HCT116 (cell line): ENCODE results near the gene CRCP. TPM values are rescaled to one million over a fixed set of nuclear protein-coding genes. Genes with fewer than 3 reads are reported as not detected.

Experiments
- ATAC-seq: fragments of 200-7000 bp; cut with Tn5 transposase; 2 replicates; pipeline ENCODE4 v1.9.1; 2020; ENCODE audit warnings: mild to moderate bottlenecking, moderate library complexity
- BruUV-seq: library from RNA; stranded (reverse); fragments of 400-500 nt; replicated peaks from 2 replicates; lab custom pipeline; 2021; lab: Mats Ljungman, UMichigan
- CTCF ChIA-PET: fragments of 300-600 bp; sonication (Branson Sonifier 250); formaldehyde crosslinking; loops from one replicate; lab custom pipeline; 2021; ENCODE audit warnings: antibody characterized with exemption; lab: Charles Lee
- POLR2A ChIA-PET: fragments of 300-600, 350-600 bp; sonication (Branson Sonifier 250); formaldehyde crosslinking; loops from one replicate; lab custom pipeline; 2021; ENCODE audit warnings: antibody characterized with exemption; lab: Charles Lee
- RAD21 ChIA-PET, 2 experiments: fragments of 300-600 bp; sonication (Branson Sonifier 250); formaldehyde crosslinking; loops; one replicate each; lab custom pipeline; 2023; ENCODE audit warnings: low total read pairs in 2 of 2; ENCODE audit not compliant: uncharacterized antibody in 2 of 2, unreplicated experiment in 2 of 2, low non-redundant PET in 1 of 2; lab: Charles Lee
- DNase-seq: peaks from one replicate; pipeline ENCODE4 v3.0.0-alpha.2; 2010; ENCODE audit warnings: low read depth, low spot score
- H2AFZ ChIP-seq: fragments of 200-600 bp; shearing (Covaris generic), sonication (generic); 2 replicates; pipeline ENCODE4 v1.6.1; 2017; ENCODE audit warnings: low read depth, mixed run types, mixed read lengths, antibody characterized with exemption, low read length; ENCODE audit not compliant: poor library complexity, severe bottlenecking
- H3K27ac ChIP-seq: 2 replicates; pipeline ENCODE4 v1.5.1; 2012; ENCODE audit warnings: low read depth, low read length
- H3K27me3 ChIP-seq: fragments of 200-600 bp; sonication (generic); 2 replicates; pipeline ENCODE4 v1.6.1; 2016; ENCODE audit warnings: mixed run types, low read length, mixed read lengths; ENCODE audit not compliant: insufficient read depth
- H3K36me3 ChIP-seq, 2 experiments: fragments of 200-500 bp in 1 of 2; fragments of 200-600 bp in 1 of 2; sonication (Bioruptor generic) in 1 of 2; sonication (generic) in 1 of 2; 2 replicates each; pipeline versions ENCODE4 v1.5.1 to v1.6.1; 2014 to 2016; ENCODE audit warnings: low read length in 2 of 2, inconsistent platforms in 1 of 2, mixed read lengths in 1 of 2, mixed run types in 1 of 2; ENCODE audit not compliant: insufficient read depth in 2 of 2, control insufficient read depth in 1 of 2
- H3K4me1 ChIP-seq, 2 experiments: fragments of 200-600 bp in 1 of 2; sonication (generic) in 1 of 2; 2 replicates each; pipeline versions ENCODE4 v1.5.1 to v1.6.1; 2012 to 2017; ENCODE audit warnings: low read length in 2 of 2, inconsistent platforms in 1 of 2, mild to moderate bottlenecking in 1 of 2, mixed read lengths in 1 of 2, mixed run types in 1 of 2, moderate library complexity in 1 of 2; ENCODE audit not compliant: insufficient read depth in 2 of 2, control insufficient read depth in 1 of 2
- H3K4me2 ChIP-seq: fragments of 200-600 bp; sonication (generic); 2 replicates; pipeline ENCODE4 v1.6.1; 2017; ENCODE audit warnings: mixed run types, low read length, mixed read lengths
- H3K4me3 ChIP-seq, 2 experiments: fragments of 200-600 bp in 1 of 2; sonication (generic) in 1 of 2; replicated peaks in 1 of 2; 2 replicates each; pipeline ENCODE4 v1.5.1; 2011 to 2016; ENCODE audit warnings: low read length in 2 of 2, control low read depth in 1 of 2, low read depth in 1 of 2, mild to moderate bottlenecking in 1 of 2, mixed read lengths in 1 of 2, mixed run types in 1 of 2
- H3K79me2 ChIP-seq: fragments of 200-600 bp; sonication (generic); 2 replicates; pipeline ENCODE4 v1.6.1; 2017; ENCODE audit warnings: mild to moderate bottlenecking, mixed run types, low read length, moderate library complexity, mixed read lengths; ENCODE audit not compliant: insufficient read depth
- H3K9ac ChIP-seq: fragments of 200-600 bp; sonication (generic); 2 replicates; pipeline ENCODE4 v1.6.1; 2016; ENCODE audit warnings: low read length, mixed read lengths
- H3K9me2 ChIP-seq: fragments of 200-600 bp; sonication (generic), shearing (Covaris generic); 2 replicates; pipeline ENCODE4 v1.6.1; 2017; ENCODE audit warnings: mixed run types, mild to moderate bottlenecking, moderate library complexity; ENCODE audit not compliant: insufficient read depth
- H3K9me3 ChIP-seq, 2 experiments: fragments of 200-500 bp in 1 of 2; fragments of 200-600 bp in 1 of 2; sonication (Bioruptor generic) in 1 of 2; sonication (generic) in 1 of 2; 2 replicates each; pipeline ENCODE4 v1.6.1; 2014 to 2017; ENCODE audit warnings: low read length in 2 of 2, mixed read lengths in 2 of 2, inconsistent platforms in 1 of 2, low read depth in 1 of 2, mild to moderate bottlenecking in 1 of 2, mixed run types in 1 of 2, moderate library complexity in 1 of 2; ENCODE audit not compliant: control insufficient read depth in 1 of 2, insufficient read depth in 1 of 2
- H4K20me1 ChIP-seq: fragments of 200-600 bp; sonication (generic), shearing (Covaris generic); 2 replicates; pipeline ENCODE4 v1.6.1; 2017; ENCODE audit warnings: mixed run types, mild to moderate bottlenecking, moderate library complexity; ENCODE audit not compliant: insufficient read depth
- ATF3 ChIP-seq: IDR thresholded peaks from 2 replicates; pipeline ENCODE4 v1.6.1; 2012
- CBX3 ChIP-seq: IDR thresholded peaks from 2 replicates; pipeline ENCODE4 v1.6.1; 2012; ENCODE audit warnings: low read depth
- CEBPB ChIP-seq: IDR thresholded peaks from 2 replicates; pipeline ENCODE4 v1.6.1; 2012; ENCODE audit warnings: low read depth
- CTCF ChIP-seq, 3 experiments: fragments of 200-600 bp in 1 of 3; sonication (generic) in 1 of 3; IDR thresholded peaks in 2 of 3; conservative IDR thresholded peaks in 1 of 3; 2 replicates each; pipeline ENCODE4 v1.5.1; 2012 to 2017; ENCODE audit warnings: low read depth in 2 of 3, low read length in 2 of 3, antibody characterized with exemption in 1 of 3, borderline replicate concordance in 1 of 3, control low read depth in 1 of 3, mild to moderate bottlenecking in 1 of 3, mixed read lengths in 1 of 3, mixed run types in 1 of 3, moderate library complexity in 1 of 3; ENCODE audit not compliant: insufficient read depth in 1 of 3
- ELF1 ChIP-seq: IDR thresholded peaks from 2 replicates; pipeline ENCODE4 v1.6.1; 2012; ENCODE audit warnings: low read depth, borderline replicate concordance
- EZH2 ChIP-seq: fragments of 200-600 bp; sonication (generic); IDR thresholded peaks from 2 replicates; pipeline ENCODE4 v1.6.1; 2017; ENCODE audit warnings: antibody characterized with exemption, mixed run types
- FOSL1 ChIP-seq: IDR thresholded peaks from 2 replicates; pipeline ENCODE4 v1.6.1; 2012; ENCODE audit warnings: low read depth
- MAX ChIP-seq: IDR thresholded peaks from 2 replicates; pipeline ENCODE4 v1.6.1; 2012
- POLR2AphosphoS5 ChIP-seq: IDR thresholded peaks from 2 replicates; pipeline ENCODE4 v1.6.1; 2011; ENCODE audit warnings: mild to moderate bottlenecking, low read depth, low read length, moderate library complexity
- SIN3A ChIP-seq: IDR thresholded peaks from 2 replicates; pipeline ENCODE4 v1.6.1; 2012; ENCODE audit warnings: low read depth
- SP1 ChIP-seq: IDR thresholded peaks from 2 replicates; pipeline ENCODE4 v1.6.1; 2012; ENCODE audit warnings: low read depth
- SRF ChIP-seq: IDR thresholded peaks from 2 replicates; pipeline ENCODE4 v1.6.1; 2012; ENCODE audit warnings: low read depth
- TCF7L2 ChIP-seq: IDR thresholded peaks from 2 replicates; pipeline ENCODE4 v1.7.0; 2011; ENCODE audit warnings: borderline replicate concordance, inconsistent platforms; ENCODE audit not compliant: insufficient read depth, insufficient read length; ENCODE audit errors: extremely low read depth
- YY1 ChIP-seq: IDR thresholded peaks from 2 replicates; pipeline ENCODE4 v1.6.1; 2011; ENCODE audit warnings: low read length, low read depth, moderate library complexity, mild to moderate bottlenecking; ENCODE audit not compliant: insufficient replicate concordance; ENCODE audit errors: extremely low read depth
- ZNF274 ChIP-seq: fragments of 200-500 bp; sonication (Bioruptor generic); IDR thresholded peaks from 2 replicates; pipeline ENCODE4 v1.6.1; 2014; ENCODE audit warnings: mild to moderate bottlenecking, low read depth, low read length, inconsistent platforms
- intact Hi-C: fragments of 100-400 bp; cut with micrococcal nuclease; formaldehyde crosslinking; loops from 2 replicates; pipeline ENCODE4 v1.10.0; 2022
- total RNA-seq: library from RNA; stranded (reverse); gene quantifications from one replicate; pipeline ENCODE4 v1.2.1, GENCODE V29; 2021; ENCODE audit not compliant: unreplicated experiment

CRCP gene
- total RNA-seq, 1 experiment from 2014 or later = 28.4 TPM

- TF ChIP-seq CTCF (IDR thresholded peaks at IDR 0.05 in 2 of 3, conservative IDR thresholded peaks at IDR 0.05 in 1 of 3; ENCODE audit: borderline replicate concordance in 1 of 3, insufficient read depth in 1 of 3, low read depth in 2 of 3, low read length in 2 of 3) = no peak
- TF ChIP-seq EZH2 = no peak
- TF ChIP-seq ELF1 = no peak
- no peak for TF ChIP-seq TCF7L2
These were observed 73.3 kb downstream of the CRCP start (continued) for GRCh38 chr7:66187905-66188304.

GRCh38 chr7:66188645-66189044 is 74.0 kb downstream of the CRCP start:
- no peaks in the 10 kb centered on the region for H3K9me2 ChIP-seq
- H3K4me3 ChIP-seq = no peak overlapping the region
- H3K9me3 ChIP-seq = no peaks in the 10 kb centered on the region
- H3K27me3 ChIP-seq = no peaks in the 10 kb centered on the region
- H4K20me1 ChIP-seq = no peaks in the 10 kb centered on the region
- H3K79me2 ChIP-seq = no peaks in the 10 kb centered on the region
- no peak overlapping the region for H2AFZ ChIP-seq
- ATAC-seq = no peak
- CTCF ChIA-PET = no interaction called here
- no peak overlapping the region for H3K9ac ChIP-seq
- no peak overlapping the region for H3K27ac ChIP-seq
- TF ChIP-seq CEBPB (no peak), CBX3 (no peak), ATF3 (no peak), FOSL1 (no peak), SIN3A (no peak), ZNF274 (no peak), MAX (no peak), TCF7L2 (no peak), POLR2AphosphoS5 (no peak), SP1 (no peak), EZH2 (no peak), SRF (no peak), YY1 (no peak)
- no peak overlapping the region for H3K4me2 ChIP-seq
- BruUV-seq = no TSS peak
- no peak for DNase-seq
- RAD21 ChIA-PET = no interaction called here
- POLR2A ChIA-PET = interaction anchor here (0.6 kb wide), 1 partner anchor 608 kb away, joined by 3 read pairs; no protein-coding TSS in a partner anchor
- H3K4me1 ChIP-seq = no peaks in the 10 kb centered on the region
- intact Hi-C loops = no loop called here
- no peaks in the 10 kb centered on the region for H3K36me3 ChIP-seq
